H1 (cell line): ENCODE results near the gene MTAP.

Experiments
- CHD2 ChIP-seq: IDR thresholded peaks from 2 replicates; pipeline ENCODE4 v1.6.1; 2012; ENCODE audit warnings: low read length, improper control_type of control experiment
- EP300 ChIP-seq, 2 experiments: IDR thresholded peaks; 1 replicate in 1 of 2; 2 replicates in 1 of 2; pipeline ENCODE4 v1.6.1; 2011 to 2012; ENCODE audit warnings: low read depth in 2 of 2, low read length in 2 of 2, mild to moderate bottlenecking in 2 of 2, borderline replicate concordance in 1 of 2, inconsistent platforms in 1 of 2, moderate library complexity in 1 of 2
- RXRA ChIP-seq: IDR thresholded peaks from 2 replicates; pipeline ENCODE4 v1.6.1; 2011; ENCODE audit warnings: low read depth, mild to moderate bottlenecking, low read length, moderate library complexity; ENCODE audit not compliant: insufficient read depth
- SIX5 ChIP-seq: IDR thresholded peaks from 2 replicates; pipeline ENCODE4 v1.6.1; 2011; ENCODE audit warnings: mild to moderate bottlenecking, low read depth, low read length
- YY1 ChIP-seq: IDR thresholded peaks from 2 replicates; pipeline ENCODE4 v1.6.1; 2011; ENCODE audit warnings: low read depth, mild to moderate bottlenecking, low read length
- TF ChIP-seq, protein P1 (sequence below): IDR thresholded peaks from 2 replicates; pipeline ENCODE4 v1.6.1; 2012; ENCODE audit warnings: inconsistent platforms

DNA sequence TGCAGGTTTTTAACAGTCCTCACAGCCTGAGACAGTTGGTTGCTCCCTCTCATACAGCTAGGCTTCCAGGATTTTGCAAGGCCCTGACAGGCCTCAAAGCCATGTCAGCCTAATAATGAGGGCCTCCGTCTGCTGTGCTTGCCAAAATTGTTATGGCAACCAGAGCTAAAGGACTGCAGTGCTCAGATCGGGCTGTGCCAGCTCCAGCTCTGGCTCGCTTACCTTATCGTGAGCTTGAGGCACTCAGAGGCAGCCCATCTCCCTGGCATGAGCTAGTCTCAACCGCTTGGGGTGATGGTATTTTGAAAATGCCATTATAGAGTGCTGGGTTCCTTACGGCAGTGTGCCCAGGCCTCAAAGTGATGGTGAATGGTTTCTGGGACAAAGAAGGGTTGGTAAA, 8.4 kb downstream of the MTAP start:
- TF ChIP-seq EP300 (IDR thresholded peaks at IDR 0.05; ENCODE audit: borderline replicate concordance in 1 of 2, low read depth in 2 of 2, low read length in 2 of 2) (no peak), CHD2 (no peak), SIX5 (no peak), YY1 (no peak), RXRA (no peak)
- TF ChIP-seq, protein P1, sequence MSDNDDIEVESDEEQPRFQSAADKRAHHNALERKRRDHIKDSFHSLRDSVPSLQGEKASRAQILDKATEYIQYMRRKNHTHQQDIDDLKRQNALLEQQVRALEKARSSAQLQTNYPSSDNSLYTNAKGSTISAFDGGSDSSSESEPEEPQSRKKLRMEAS = no peak
